Activated T-cell treated with anti-CD3 and anti-CD28 coated beads for 1 hour (primary cell): ENCODE results near the gene ZNF20.

ENCODE experiments used
- DNase-seq: peaks from one replicate; pipeline ENCODE4 v3.0.0-alpha.2; 2020; ENCODE audit warnings: low read depth

ZNF20 gene

DNA sequence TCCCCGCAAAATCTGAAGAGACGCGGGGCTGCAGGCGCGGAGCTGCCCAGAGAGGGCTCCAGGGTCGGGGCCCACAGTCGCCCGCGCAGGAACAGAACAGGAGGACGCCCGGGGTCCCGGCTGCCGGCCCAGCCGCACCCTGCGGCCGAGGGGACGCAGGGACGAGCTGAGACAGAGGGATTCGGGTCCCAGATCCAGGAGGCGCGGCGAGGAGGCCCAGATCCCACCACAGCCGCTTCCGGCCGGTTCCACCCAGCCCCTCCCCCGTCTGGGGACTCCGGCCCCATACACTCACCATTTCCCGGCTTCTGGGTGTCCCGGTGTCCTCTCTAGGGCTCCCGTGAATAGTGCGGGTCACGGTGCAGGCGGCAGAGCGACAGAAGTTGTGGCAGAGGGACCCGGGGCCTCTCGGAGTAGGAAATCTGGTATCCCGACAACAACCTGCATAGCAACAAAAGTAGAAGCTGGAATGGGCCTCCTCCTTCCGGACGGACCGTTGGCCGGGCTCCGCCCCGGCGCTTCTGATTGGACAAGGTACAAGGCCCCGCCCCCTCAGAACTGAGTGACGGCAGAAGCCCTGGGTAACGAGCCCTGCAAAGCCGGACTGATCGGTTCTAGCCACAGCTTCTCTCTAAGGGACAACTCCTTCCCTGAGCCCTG lies at the start of gene ZNF20:
ZNF20 (minus strand) TSS at position 466 of the 660 bp plus-strand sequence; CDS start at position 298, 168 bp downstream.
- peak; percentile 86 for DNase-seq

DNA sequence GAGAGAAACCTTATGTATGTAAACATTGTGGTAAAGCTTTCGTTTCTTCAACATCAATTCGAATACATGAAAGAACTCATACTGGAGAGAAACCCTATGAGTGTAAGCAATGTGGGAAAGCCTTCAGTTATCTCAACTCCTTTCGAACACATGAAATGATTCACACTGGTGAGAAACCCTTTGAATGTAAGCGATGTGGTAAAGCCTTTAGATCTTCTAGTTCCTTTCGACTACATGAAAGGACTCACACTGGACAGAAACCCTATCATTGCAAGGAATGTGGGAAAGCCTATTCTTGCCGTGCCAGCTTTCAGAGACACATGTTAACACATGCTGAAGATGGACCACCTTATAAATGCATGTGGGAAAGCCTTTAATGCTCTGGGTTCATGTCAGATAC lies 47.5 kb upstream of the ZNF20 start:
- no peak for DNase-seq

DNA sequence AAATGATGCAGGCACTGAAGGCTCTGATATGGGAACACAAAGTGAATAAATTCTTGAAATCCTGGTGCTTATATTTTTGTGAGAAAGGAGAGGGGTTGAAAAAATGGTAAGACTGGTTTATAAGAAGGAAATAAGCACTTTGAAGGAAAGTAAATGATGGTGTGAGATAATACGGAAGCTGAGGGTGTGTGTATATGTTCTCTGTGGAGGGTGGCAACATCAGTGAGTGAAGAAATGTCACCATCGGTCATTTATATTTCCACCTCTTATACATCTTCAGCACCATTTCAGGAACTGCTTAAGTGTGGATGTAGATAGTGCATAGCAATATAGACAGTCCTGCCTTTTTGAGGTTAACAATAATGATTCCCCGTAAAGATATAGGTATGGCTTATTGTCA lies 40.2 kb upstream of the ZNF20 start:
- DNase-seq = no peak

- no peak for DNase-seq
Observed at GRCh38 chr19:12166626-12167025, 26.5 kb upstream of the ZNF20 start.

GRCh38 chr19:12163826-12164225 lies 23.7 kb upstream of the ZNF20 start:
- no peak for DNase-seq

DNA sequence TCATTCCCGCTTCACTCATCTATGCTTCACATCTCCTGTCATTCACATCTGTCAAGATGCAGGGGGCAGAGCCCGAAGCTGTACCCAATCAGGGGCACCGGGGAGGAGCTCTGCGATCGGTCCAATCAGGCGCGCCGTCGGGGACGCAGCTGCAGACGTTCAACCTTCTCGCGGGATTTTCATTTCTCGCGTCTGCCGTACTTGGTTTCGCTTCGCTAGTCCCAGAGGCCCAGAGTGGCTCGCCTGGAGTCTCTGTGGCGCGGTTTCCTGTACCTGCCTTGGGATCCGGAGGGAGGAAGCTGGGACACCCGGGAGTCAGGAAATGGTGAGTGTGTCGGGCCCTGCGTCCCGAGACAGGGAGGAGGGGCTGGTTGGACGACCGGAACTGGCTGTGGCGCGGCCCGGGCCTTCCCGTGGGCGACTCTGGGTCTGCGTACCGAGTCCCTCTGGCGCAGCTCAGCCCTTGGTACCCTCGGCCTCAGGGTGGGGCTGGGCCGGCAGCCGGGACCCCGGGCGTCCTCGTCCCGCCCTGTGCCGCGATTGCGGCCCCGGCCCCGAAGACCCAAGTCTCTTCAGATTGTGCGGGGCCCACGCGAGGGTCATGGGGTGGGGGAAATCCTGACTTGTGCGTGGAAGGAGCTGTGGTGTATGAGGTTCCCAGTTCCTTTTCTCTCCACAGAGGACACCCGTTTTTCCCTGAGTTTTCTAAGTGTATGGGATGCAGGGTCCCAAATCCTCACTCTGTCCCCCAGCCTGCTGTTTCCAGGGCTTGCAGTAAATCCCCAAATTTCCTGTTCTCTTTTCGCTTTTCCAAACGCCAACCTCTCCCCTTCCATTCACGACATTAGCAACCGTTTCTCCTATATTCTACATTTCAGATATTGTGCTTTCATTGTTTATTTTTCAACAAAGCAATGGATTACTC lies 23.0 kb upstream of the ZNF20 start, which contains the start of gene ZNF136:
ZNF136 (plus strand) TSS at position 215 of the 925 bp plus-strand sequence; CDS start at position 323, 108 bp downstream.
- DNase-seq = peak; percentile 84

DNA sequence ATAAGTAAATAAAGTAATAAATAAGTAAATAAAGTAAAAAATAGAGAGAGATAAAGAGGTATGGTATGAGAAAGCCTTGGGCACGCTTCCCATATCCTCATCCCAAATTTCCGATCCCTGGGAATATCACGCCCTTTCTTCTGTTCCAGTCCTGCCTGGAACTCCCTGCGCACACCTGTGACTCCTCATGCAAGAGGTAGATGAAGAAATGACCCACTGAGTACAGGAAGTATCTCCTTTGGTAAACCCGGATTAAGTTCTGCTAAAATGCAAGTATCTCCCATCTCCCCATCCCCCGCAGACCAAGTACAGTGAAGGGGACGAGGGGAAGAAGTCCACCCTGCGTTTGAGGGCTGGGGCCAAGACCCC lies 22.3 kb upstream of the ZNF20 start:
- DNase-seq = no peak

- DNase-seq = no peak
Observed at GRCh38 chr19:12159773-12160414, 19.7 kb upstream of the ZNF20 start.

DNA sequence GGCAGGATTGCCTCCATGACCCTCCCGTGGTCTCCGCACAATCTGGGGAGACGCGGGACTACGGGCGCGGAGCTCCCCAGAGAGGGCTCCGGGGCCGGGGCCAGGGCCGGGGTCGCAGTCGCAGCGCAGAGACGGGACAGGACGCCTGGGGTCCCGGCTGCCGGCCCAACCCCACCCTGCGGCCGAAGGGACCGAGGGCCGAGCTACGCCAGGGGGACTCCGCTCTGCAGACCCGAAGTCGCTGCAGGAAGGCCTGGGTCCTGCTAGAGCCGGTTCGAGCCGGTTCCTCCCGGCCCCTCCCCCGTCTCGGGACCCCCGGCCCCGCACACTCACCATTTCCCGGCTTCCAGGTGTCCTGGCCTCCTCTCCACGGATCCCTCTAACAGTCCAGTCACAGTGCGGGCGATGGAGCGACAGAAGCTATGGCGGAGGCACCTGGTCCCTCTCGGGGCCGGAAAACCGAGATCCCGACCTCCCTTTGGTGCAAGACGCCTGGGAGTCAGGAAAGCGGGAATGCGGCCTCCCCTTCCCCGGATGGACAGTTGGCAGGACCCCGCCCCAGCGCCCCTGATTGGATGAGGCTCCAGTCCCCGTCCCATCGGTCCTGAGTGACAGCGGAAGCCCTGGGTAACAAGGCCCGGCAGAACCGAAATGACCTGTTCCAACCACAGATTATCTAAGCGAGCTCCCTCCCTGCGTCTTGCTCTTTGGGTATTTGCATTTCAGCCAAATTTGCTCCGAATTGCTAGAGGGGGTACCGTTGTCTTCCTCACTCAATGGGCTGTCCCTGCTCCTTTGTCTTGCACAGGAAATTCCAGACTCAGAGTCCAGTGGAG lies 16.3 kb upstream of the ZNF20 start, which contains the start of gene ZNF625:
ZNF625 (minus strand) TSS at position 512 of the 836 bp plus-strand sequence; CDS start at position 336, 176 bp downstream.
- DNase-seq = no peak

- DNase-seq = no peak
Observed at GRCh38 chr19:12155324-12155860, 15.2 kb upstream of the ZNF20 start.

- no peak for DNase-seq
Observed at GRCh38 chr19:12145348-12145747, 5.2 kb upstream of the ZNF20 start.

GRCh38 chr19:12141405-12141736 lies 1.2 kb upstream of the ZNF20 start:
- no peak for DNase-seq

DNA sequence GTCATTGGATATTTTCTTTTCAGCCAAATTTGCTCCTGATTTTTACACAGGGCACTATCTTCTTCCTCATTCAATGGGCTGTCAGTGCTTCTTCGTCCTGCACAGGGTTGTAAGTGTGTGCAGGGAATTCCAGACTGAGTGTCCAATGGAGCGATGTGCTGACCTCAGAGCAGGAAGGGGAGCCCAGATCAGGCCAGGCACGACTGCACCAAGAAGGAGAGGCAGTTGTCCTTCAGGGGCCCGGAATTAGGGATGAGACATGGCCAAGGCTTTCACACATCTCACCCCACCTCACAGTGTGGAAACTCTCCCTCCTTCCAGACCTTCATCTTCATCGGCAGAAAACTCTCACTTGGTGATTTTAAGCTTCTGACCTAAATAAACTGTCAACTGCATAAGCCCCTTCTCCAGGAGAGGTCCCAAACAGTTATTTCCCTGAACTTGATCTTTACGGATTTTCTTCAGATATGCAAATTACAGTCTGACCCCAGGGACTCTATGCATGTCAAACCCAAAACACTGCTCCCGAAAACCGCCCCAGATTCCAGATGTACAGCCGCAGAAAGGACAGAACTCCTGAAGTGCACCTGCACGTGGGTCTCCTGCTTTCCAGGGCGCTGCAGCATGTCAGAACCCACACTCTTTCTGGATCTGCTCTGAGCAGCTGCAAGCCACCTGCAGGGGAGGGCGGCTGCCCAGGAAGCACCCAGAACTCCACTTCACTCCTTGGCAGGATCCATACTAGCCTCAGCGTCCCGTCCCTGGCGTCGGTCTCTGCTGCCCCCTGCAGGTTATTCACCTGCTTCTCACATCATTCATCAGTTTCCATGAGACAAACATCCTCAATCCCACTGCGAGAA lies 625 bp upstream of the ZNF20 start:
- peak; percentile 88 for DNase-seq

GRCh38 chr19:12139269-12139668 lies 881 bp downstream of the ZNF20 start:
- DNase-seq = no peak

DNA sequence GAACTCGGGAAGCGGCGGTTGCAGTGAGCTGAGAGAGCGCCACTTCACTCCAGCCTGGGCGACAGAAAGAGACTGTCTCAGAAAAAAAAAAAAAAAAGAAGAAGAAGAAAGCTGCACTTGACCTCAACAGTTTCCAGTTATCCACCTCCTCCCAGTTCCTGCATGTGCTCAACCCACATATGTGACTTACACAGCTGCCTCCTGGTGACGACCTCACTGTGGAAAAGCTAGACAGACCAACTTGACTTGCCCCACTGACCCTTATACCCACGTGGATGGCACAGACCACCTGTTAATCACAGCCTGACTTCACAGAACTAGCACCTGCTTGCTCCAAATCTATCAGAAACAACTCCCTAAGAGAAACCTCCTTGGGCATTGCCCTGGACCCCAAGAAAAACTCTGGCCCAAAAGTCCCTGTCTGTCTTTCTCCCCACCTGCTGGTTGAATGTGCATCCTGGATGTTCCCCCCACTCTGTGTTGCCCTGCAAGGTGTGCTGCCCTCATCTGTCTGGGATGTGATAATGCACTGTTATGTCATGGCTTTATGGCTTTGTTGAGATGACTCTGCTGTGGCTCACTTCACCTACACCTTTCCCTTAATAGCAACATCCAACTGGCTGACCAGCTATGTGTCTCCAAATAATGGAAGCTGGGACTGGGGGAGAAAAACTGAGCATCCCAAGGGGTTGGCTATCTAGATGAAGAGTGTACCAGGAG lies 2.8 kb downstream of the ZNF20 start:
- no peak for DNase-seq

DNA sequence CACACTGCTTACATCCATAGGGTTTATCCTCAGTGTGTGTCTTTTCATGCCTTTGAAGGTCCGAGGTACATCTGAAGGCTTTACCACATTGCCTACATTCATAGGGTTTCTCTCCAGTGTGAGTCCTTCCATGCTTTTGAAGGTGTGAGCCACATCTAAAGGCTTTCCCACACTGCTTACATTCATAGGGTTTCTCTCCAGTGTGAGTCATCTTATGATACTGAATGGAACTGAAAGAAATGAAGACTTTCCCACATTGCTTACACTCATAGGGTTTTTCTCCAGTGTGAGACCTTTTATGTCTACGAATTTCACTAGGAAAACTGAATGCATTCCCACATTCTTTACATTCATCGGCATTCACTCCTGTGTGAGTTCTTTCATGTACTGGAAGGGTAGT lies 7.1 kb downstream of the ZNF20 start:
- DNase-seq = no peak

DNA sequence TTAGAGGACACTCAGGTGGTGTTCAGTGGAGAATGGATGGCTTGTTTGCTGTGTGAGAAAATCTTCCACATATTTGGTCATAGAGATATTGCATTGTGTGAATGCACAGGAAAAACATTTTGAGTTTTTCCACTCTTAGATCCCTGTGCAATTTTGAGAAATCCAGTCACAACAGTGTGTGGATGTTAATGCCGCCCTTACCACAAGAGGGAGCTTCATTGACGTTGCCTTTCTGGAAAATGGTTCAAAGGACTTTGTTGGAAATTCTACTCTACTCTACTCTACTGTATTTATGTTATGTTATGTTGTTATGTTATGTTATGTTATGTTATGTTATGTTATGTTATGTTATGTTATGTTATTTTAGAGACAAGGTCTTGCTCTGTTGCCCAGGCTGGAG lies 13.4 kb downstream of the ZNF20 start:
- DNase-seq = no peak

GRCh38 chr19:12117201-12117970 lies 22.8 kb downstream of the ZNF20 start:
- no peak for DNase-seq

- no peak for DNase-seq
Observed at GRCh38 chr19:12113121-12113520, 27.0 kb downstream of the ZNF20 start.
